HEK293 (cell line): ENCODE results near the gene FTCD.

Experiments used
- CTCF ChIA-PET: fragments of 350-600 bp; formaldehyde crosslinking; extraction: SDS; loops from one replicate; lab custom pipeline; 2021; ENCODE audit warnings: antibody characterized with exemption; lab: Yijun Ruan, JAX
- POLR2A ChIA-PET: fragments of 300-600 bp; formaldehyde crosslinking; extraction: SDS; loops from one replicate; lab custom pipeline; 2020; ENCODE audit warnings: antibody characterized with exemption, inconsistent platforms; lab: Yijun Ruan, JAX
- H3K27ac ChIP-seq: fragments of 200-500 bp; sonication (Bioruptor generic); 2 replicates; pipeline ENCODE4 v1.5.1; 2014; ENCODE audit warnings: low read depth, low read length, control low read depth, inconsistent platforms; ENCODE audit errors: extremely low read depth
- H3K36me3 ChIP-seq, 2 experiments: fragments of 200-500 bp in 1 of 2; sonication (Bioruptor generic) in 1 of 2; 1 replicate in 1 of 2; 2 replicates in 1 of 2; pipeline ENCODE4 v1.5.1; 2014 to 2017; ENCODE audit warnings: inconsistent platforms in 2 of 2, low read length in 2 of 2; ENCODE audit not compliant: control insufficient read depth in 2 of 2, insufficient read depth in 1 of 2
- H3K4me1 ChIP-seq: fragments of 200-500 bp; sonication (Bioruptor generic); 2 replicates; pipeline ENCODE4 v1.5.1; 2014; ENCODE audit warnings: mild to moderate bottlenecking, low read length, inconsistent platforms; ENCODE audit not compliant: control insufficient read depth, insufficient read depth
- H3K4me3 ChIP-seq: 2 replicates; pipeline ENCODE4 v1.5.1; 2011; ENCODE audit warnings: low read depth, mild to moderate bottlenecking, control low read depth, low read length, moderate library complexity
- H3K9me3 ChIP-seq: fragments of 200-500 bp; sonication (Bioruptor generic); 2 replicates; pipeline ENCODE4 v1.5.1; 2014; ENCODE audit warnings: low read depth, low read length, inconsistent platforms; ENCODE audit not compliant: control insufficient read depth, insufficient read depth
- BCL6B ChIP-seq: fragments of 450-650 bp; formaldehyde crosslinking; IDR thresholded peaks from 2 replicates; pipeline ENCODE4 v1.5.1; 2017; ENCODE audit warnings: missing biosample characterization, missing genetic modification characterization
- GLIS1 ChIP-seq: fragments of 450-650 bp; formaldehyde crosslinking; IDR thresholded peaks from 2 replicates; pipeline ENCODE4 v1.5.1; 2016; ENCODE audit warnings: missing biosample characterization, missing genetic modification characterization
- INSM2 ChIP-seq: fragments of 450-650 bp; formaldehyde crosslinking; IDR thresholded peaks from 2 replicates; pipeline ENCODE4 v1.5.1; 2016; ENCODE audit warnings: missing biosample characterization, missing genetic modification characterization
- MEIS1 ChIP-seq: sonication (generic); formaldehyde crosslinking; IDR thresholded peaks from 2 replicates; pipeline ENCODE4 v1.8.1; 2022; ENCODE audit warnings: missing genetic modification reagents, mild to moderate bottlenecking, borderline replicate concordance
- PRDM1 ChIP-seq: fragments of 450-650 bp; formaldehyde crosslinking; IDR thresholded peaks from 2 replicates; pipeline ENCODE4; 2016; ENCODE audit warnings: missing biosample characterization, missing genetic modification characterization
- PRDM4 ChIP-seq: fragments of 450-650 bp; formaldehyde crosslinking; IDR thresholded peaks from 2 replicates; pipeline ENCODE4 v1.5.1; 2017; ENCODE audit warnings: missing biosample characterization, missing genetic modification characterization
- REPIN1 ChIP-seq: fragments of 450-650 bp; formaldehyde crosslinking; IDR thresholded peaks from 2 replicates; pipeline ENCODE4 v1.5.1; 2017; ENCODE audit warnings: missing biosample characterization, missing genetic modification characterization, low read depth
- ZBTB10 ChIP-seq: fragments of 450-650 bp; formaldehyde crosslinking; IDR thresholded peaks from 2 replicates; pipeline ENCODE4 v1.5.1; 2016; ENCODE audit warnings: missing biosample characterization, missing genetic modification characterization
- ZNF112 ChIP-seq: fragments of 450-650 bp; formaldehyde crosslinking; IDR thresholded peaks from 2 replicates; pipeline ENCODE4 v1.5.0; 2017; ENCODE audit warnings: missing biosample characterization, missing genetic modification characterization
- ZNF157 ChIP-seq: fragments of 450-650 bp; formaldehyde crosslinking; IDR thresholded peaks from 2 replicates; pipeline ENCODE4 v1.5.1; 2016; ENCODE audit warnings: missing biosample characterization, missing genetic modification characterization
- ZNF2 ChIP-seq: fragments of 450-650 bp; formaldehyde crosslinking; IDR thresholded peaks from 2 replicates; pipeline ENCODE4 v1.5.1; 2016; ENCODE audit warnings: missing biosample characterization, missing genetic modification characterization
- ZNF362 ChIP-seq: fragments of 450-650 bp; formaldehyde crosslinking; IDR thresholded peaks from 2 replicates; pipeline ENCODE4 v1.5.1; 2016; ENCODE audit warnings: missing biosample characterization, missing genetic modification characterization
- ZNF423 ChIP-seq: fragments of 450-650 bp; formaldehyde crosslinking; IDR thresholded peaks from 2 replicates; pipeline ENCODE4 v1.5.1; 2016; ENCODE audit warnings: missing biosample characterization, missing genetic modification characterization
- ZNF548 ChIP-seq: fragments of 450-650 bp; formaldehyde crosslinking; IDR thresholded peaks from 2 replicates; pipeline ENCODE4 v1.5.1; 2016; ENCODE audit warnings: missing biosample characterization, missing genetic modification characterization
- ZNF654 ChIP-seq: fragments of 450-650 bp; formaldehyde crosslinking; IDR thresholded peaks from 2 replicates; pipeline ENCODE4 v1.5.1; 2016; ENCODE audit warnings: low read depth, missing biosample characterization, missing genetic modification characterization
- ZNF747 ChIP-seq: fragments of 450-650 bp; formaldehyde crosslinking; IDR thresholded peaks from 2 replicates; pipeline ENCODE4 v1.5.1; 2016; ENCODE audit warnings: missing biosample characterization, missing genetic modification characterization
- ZNF785 ChIP-seq: fragments of 450-650 bp; formaldehyde crosslinking; IDR thresholded peaks from 2 replicates; pipeline ENCODE4 v1.5.1; 2016; ENCODE audit warnings: missing biosample characterization, missing genetic modification characterization
- ZNF837 ChIP-seq: fragments of 450-650 bp; formaldehyde crosslinking; IDR thresholded peaks from 2 replicates; pipeline ENCODE4 v1.5.1; 2016; ENCODE audit warnings: missing biosample characterization, missing genetic modification characterization
- ZSCAN18 ChIP-seq: fragments of 450-650 bp; formaldehyde crosslinking; IDR thresholded peaks from 2 replicates; pipeline ENCODE4 v1.5.1; 2016; ENCODE audit warnings: missing biosample characterization, missing genetic modification characterization

Gene FTCD

GRCh38 chr21:46191686-46192575 lies 36.6 kb upstream of the FTCD start:
- POLR2A ChIA-PET: no interaction called here

More at GRCh38 chr21:46191686-46192575, 36.6 kb upstream of the FTCD start:
- Histone ChIP-seq H3K9me3 (no peaks in the 10 kb centered on the region), H3K4me1 (peaks cover 9% of the 10 kb centered on the region), H3K4me3 (no peak overlapping the region), H3K27ac (no peak overlapping the region), H3K36me3 (peaks cover 7 to 52% of the 10 kb centered on the region in 2 experiments; a peak in 1 of 3 replicates)
- TF ChIP-seq ZNF785 (tag by site-specific recombination) (no peak), REPIN1 (tag by site-specific recombination) (no peak), MEIS1 (no peak), GLIS1 (tag by site-specific recombination) (no peak), ZNF362 (tag by site-specific recombination) (no peak), ZNF548 (tag by site-specific recombination) (no peak), ZNF654 (tag by site-specific recombination) (no peak), ZNF423 (tag by site-specific recombination) (no peak), ZSCAN18 (no peak), BCL6B (tag by site-specific recombination) (no peak), ZNF2 (tag by site-specific recombination) (no peak), ZNF112 (tag by site-specific recombination) (no peak), PRDM1 (tag by site-specific recombination) (no peak), ZNF747 (tag by site-specific recombination) (no peak), PRDM4 (tag by site-specific recombination) (no peak), INSM2 (tag by site-specific recombination) (no peak), ZNF837 (tag by site-specific recombination) (no peak), ZBTB10 (tag by site-specific recombination) (no peak), ZNF157 (no peak)
- CTCF ChIA-PET: interaction anchor here (1.0 to 1.5 kb wide), 2 partner anchors 39 to 219 kb away, joined by 3 to 4 read pairs; no protein-coding TSS in a partner anchor
